ENCODE measurements around the gene EVA1C. TPM values are rescaled to one million over a fixed set of nuclear protein-coding genes. Genes with fewer than 3 reads are reported as not detected.
"Not testable (repeated sequence)": the region's sequence is repeated elsewhere in the genome, so short reads cannot be mapped to it uniquely, and the experiment has no call there.

Gene EVA1C
- total RNA-seq, 2 experiments from 2014 or later, result 11.1 to 12.7 TPM

GRCh38 chr21:32448803-32449594 lies 36.5 kb downstream of the EVA1C start:
- POLR2A ChIA-PET, result interaction anchor here (0.6 kb wide), 1 partner anchor 119 kb away, joined by 3 read pairs; no protein-coding TSS in a partner anchor
- no peak overlapping the region for H3K27ac Mint-ChIP-seq
- intact Hi-C loops (cut with DNase I, micrococcal nuclease), result no loop called here
- DNase-seq, result no peak
- H3K27ac ChIP-seq (ENCODE audit: low read depth in 1 of 2, low read length in 2 of 2), result no peak overlapping the region
- H3K4me3 ChIP-seq (ENCODE audit: low read length), result no peak overlapping the region
- H3K36me3 Mint-ChIP-seq (ENCODE audit: low read depth), result peaks cover 13% of the 10 kb centered on the region
- CTCF ChIA-PET, result no interaction called here
- peaks cover 2% of the 10 kb centered on the region for H3K36me3 ChIP-seq (ENCODE audit: insufficient read depth, low read length)
- no peaks in the 10 kb centered on the region for H3K4me1 ChIP-seq (ENCODE audit: insufficient read depth, low read length)
- no peaks in the 10 kb centered on the region for H3K27me3 ChIP-seq (ENCODE audit: control insufficient read depth in 1 of 2, insufficient read depth in 2 of 2, low read length in 2 of 2)
- no peak for ATAC-seq (ENCODE audit: poor library complexity)
- no peaks in the 10 kb centered on the region for H3K27me3 Mint-ChIP-seq
- peaks cover 0 to under 1% of the 10 kb centered on the region in 2 experiments for H3K9me3 ChIP-seq (ENCODE audit: control insufficient read depth in 1 of 2, insufficient read depth in 1 of 2, low read length in 2 of 2)
- peaks cover 2% of the 10 kb centered on the region for H3K9me3 Mint-ChIP-seq
- H3K4me1 Mint-ChIP-seq (ENCODE audit: low read depth), result no peaks in the 10 kb centered on the region
- no peak for TF ChIP-seq CTCF (IDR thresholded peaks at IDR 0.05)
- H3K4me3 Mint-ChIP-seq, result no peak overlapping the region

- H3K4me1 ChIP-seq (ENCODE audit: insufficient read depth, low read length); H3K4me3 Mint-ChIP-seq; H3K27ac Mint-ChIP-seq; H3K36me3 ChIP-seq (ENCODE audit: insufficient read depth, low read length); POLR2A ChIA-PET; H3K4me1 Mint-ChIP-seq (ENCODE audit: low read depth); H3K27ac ChIP-seq (ENCODE audit: low read depth in 1 of 2, low read length in 2 of 2); intact Hi-C loops (cut with DNase I, micrococcal nuclease); H3K27me3 Mint-ChIP-seq; DNase-seq; ATAC-seq (ENCODE audit: poor library complexity); H3K4me3 ChIP-seq (ENCODE audit: low read length); H3K9me3 Mint-ChIP-seq; CTCF ChIA-PET; H3K9me3 ChIP-seq (ENCODE audit: control insufficient read depth in 1 of 2, insufficient read depth in 1 of 2, low read length in 2 of 2); H3K27me3 ChIP-seq (ENCODE audit: control insufficient read depth in 1 of 2, insufficient read depth in 2 of 2, low read length in 2 of 2): not testable (repeated sequence)
- H3K36me3 Mint-ChIP-seq (ENCODE audit: low read depth), result peaks cover 22% of the 10 kb centered on the region
Measured at GRCh38 chr21:32450881-32451701, 38.6 kb downstream of the EVA1C start.

- H3K27me3 ChIP-seq (ENCODE audit: control insufficient read depth in 1 of 2, insufficient read depth in 2 of 2, low read length in 2 of 2); H3K36me3 ChIP-seq (ENCODE audit: insufficient read depth, low read length); H3K4me3 ChIP-seq (ENCODE audit: low read length); H3K27ac Mint-ChIP-seq; H3K4me1 Mint-ChIP-seq (ENCODE audit: low read depth); ATAC-seq (ENCODE audit: poor library complexity); intact Hi-C loops (cut with DNase I, micrococcal nuclease); H3K4me3 Mint-ChIP-seq; H3K9me3 Mint-ChIP-seq; CTCF ChIA-PET; H3K4me1 ChIP-seq (ENCODE audit: insufficient read depth, low read length); H3K9me3 ChIP-seq (ENCODE audit: control insufficient read depth in 1 of 2, insufficient read depth in 1 of 2, low read length in 2 of 2); POLR2A ChIA-PET; H3K27ac ChIP-seq (ENCODE audit: low read depth in 1 of 2, low read length in 2 of 2); DNase-seq; H3K27me3 Mint-ChIP-seq: not testable (repeated sequence)
- H3K36me3 Mint-ChIP-seq (ENCODE audit: low read depth), result peaks cover 20% of the 10 kb centered on the region
Measured at GRCh38 chr21:32452191-32452590, 39.7 kb downstream of the EVA1C start.

- H3K4me1 Mint-ChIP-seq (ENCODE audit: low read depth), result no peaks in the 10 kb centered on the region
- intact Hi-C loops (cut with DNase I, micrococcal nuclease), result no loop called here
- no peak for ATAC-seq (ENCODE audit: poor library complexity)
Measured at GRCh38 chr21:32452641-32453040, 40.1 kb downstream of the EVA1C start.

More at GRCh38 chr21:32452641-32453040, 40.1 kb downstream of the EVA1C start:
- ChIA-PET POLR2A (no interaction called here), CTCF (no interaction called here)
- H3K4me3 ChIP-seq (ENCODE audit: low read length), result no peak overlapping the region
- peaks cover 22% of the 10 kb centered on the region for H3K36me3 Mint-ChIP-seq (ENCODE audit: low read depth)
- H3K27me3 ChIP-seq (ENCODE audit: control insufficient read depth in 1 of 2, insufficient read depth in 2 of 2, low read length in 2 of 2), result no peaks in the 10 kb centered on the region
- H3K4me3 Mint-ChIP-seq, result no peak overlapping the region
- DNase-seq, result no peak
- H3K36me3 ChIP-seq (ENCODE audit: insufficient read depth, low read length), result peaks cover 7% of the 10 kb centered on the region
- H3K27ac ChIP-seq (ENCODE audit: low read depth in 1 of 2, low read length in 2 of 2), result no peak overlapping the region
- no peaks in the 10 kb centered on the region for H3K9me3 ChIP-seq (ENCODE audit: control insufficient read depth in 1 of 2, insufficient read depth in 1 of 2, low read length in 2 of 2)
- H3K27ac Mint-ChIP-seq, result no peak overlapping the region
- TF ChIP-seq CTCF (IDR thresholded peaks at IDR 0.05), result no peak
- H3K4me1 ChIP-seq (ENCODE audit: insufficient read depth, low read length), result no peaks in the 10 kb centered on the region
- no peaks in the 10 kb centered on the region for H3K9me3 Mint-ChIP-seq
- no peaks in the 10 kb centered on the region for H3K27me3 Mint-ChIP-seq
